DMS53 treated with DMSO at 0.1 percent for 48 hours (cell line): ENCODE results near the gene ZNF778.

Experiments used
- DNase-seq: peaks from one replicate; lab custom pipeline; 2025; ENCODE audit not compliant: unreplicated experiment; lab: John Stamatoyannopoulos, UW

The ZNF778 gene

DNA sequence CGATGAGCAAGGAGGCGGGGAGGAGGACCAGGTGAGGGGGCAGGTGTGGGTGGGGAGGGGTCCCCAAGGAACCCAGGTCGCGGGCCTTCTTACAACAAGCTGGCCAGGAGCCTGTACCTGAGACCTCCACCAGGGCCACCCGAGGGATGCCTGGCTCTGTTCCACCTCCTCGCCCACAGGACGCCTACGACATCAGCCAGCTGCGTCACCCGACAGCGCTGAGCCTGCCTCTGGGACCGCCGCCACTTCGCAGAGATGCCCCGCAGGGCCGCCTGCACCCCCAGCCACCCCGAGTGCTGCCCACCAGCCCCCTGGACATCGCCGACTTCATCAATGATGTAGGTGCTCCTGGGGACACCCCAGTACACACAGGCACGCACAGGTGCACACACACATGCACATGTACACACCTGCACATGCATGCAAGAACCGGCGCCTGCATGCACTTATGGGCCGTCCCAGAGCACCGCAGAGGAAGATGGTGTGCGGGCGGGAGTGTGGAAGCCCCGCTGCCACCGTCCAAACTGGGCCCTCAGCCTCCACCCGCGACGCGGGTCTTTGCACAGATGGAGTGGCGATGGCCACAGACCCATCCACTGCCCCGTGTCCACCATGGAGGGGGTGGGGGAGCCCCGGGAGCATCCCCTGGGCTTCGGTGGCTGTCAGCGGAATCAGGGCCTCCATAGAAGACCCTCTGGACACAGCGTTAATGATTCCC, 23.8 kb upstream of the ZNF778 start:
- DNase-seq: no peak

- no peak for DNase-seq
Measured at GRCh38 chr16:89194340-89195311, 22.9 kb upstream of the ZNF778 start.

DNA sequence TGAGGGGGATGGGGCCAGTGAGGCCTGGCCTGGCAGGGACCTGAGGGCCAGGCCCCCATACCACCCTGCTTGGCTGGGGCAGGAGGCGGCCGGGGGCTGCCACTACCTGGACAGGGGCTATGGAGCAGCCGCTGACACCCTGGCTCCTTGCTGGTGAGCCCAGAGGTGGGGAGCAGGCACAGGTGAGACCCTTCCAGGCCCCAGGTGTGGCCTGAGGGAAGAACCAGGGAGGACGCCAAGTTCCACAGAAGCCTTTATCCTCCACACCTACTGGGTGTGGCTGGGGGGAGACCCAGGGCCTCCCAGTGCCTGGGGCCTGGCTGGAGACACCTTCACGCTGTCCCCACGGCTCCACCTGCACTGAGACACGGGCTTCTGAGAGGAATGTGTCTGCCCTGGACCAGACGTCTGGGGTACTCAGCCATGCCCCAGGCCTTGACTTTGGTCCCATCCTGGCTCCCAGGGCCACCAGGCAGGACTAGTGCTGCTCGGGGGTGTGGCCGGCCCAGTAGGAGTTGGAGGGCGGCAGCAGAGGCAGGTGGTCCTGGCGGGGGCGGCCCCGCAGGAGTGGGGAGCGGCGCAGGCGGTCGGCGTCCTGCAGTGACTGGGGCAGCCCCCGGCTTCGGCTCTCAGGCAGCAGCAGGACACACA, 21.9 kb upstream of the ZNF778 start:
- no peak for DNase-seq

DNA sequence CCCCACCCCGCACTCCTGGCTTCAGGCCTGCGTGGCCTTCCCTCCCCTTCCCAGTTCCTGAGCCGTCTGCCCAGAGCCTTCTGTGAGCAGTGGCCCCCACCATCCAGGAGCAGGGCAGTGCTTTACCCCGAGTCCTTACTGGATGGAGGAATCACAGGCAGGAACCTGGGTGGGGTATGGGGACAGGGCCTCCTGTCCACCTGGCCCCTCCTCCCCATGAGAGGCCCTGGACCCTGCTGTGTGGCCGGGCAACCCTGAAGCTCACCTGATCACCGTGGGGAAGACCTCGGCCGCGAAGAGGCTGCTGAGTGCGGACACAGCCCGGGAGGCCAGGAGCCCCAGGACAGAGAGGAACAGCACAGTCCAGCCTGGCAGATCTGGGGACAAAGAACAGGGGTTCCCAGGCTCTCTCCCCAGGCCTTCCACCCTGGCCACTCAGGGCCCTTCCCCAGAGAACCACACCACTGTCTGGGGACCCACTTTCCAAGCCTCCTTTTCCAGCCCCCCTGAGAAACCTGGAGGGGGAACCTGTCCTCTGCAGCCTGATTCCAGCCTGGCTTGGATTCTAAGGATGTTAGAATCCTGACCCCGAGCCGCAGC, 20.4 kb upstream of the ZNF778 start:
- no peak for DNase-seq

- DNase-seq: no peak
Measured at GRCh38 chr16:89197633-89198416, 19.7 kb upstream of the ZNF778 start.

DNA sequence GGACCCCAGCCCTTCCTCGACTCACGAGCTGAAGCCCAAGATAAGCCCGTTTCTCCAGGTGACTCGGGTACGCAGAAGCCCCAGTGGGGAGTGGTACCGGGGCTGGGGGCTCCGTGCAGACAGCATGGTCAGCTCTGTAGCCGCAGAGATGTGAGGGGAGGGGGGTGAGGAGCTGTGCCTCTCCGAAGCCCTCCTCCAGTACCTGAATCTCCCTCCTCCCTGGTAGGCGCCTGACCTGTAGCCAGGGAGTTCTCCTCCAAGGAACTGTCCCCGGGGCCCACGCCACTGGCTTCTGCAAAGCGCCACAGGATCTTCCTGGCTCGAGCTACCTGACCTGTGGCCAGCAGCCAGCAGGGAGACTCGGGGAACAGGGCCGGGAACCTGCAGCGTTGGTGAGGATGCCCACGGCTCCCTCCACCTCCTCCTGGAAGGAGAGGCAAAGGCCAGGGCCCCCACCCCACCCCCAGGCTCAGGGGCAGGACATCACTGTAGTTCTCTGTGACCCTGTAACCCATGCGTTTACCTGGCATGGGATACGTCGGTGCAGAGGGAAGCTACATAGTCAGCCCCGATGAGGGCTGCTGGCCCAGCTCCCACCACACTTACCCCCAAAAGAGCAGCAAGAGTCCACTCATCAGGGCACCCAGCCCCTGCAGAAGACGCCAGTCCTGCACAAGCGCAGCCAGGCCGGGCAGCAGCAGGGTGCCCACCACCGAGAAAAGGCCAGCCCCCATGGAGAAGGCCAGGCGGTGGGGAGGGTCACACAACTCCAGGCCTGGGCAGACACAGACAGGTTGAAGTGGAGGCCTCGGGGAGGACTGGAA, 18.9 kb upstream of the ZNF778 start:
- DNase-seq: no peak

DNA sequence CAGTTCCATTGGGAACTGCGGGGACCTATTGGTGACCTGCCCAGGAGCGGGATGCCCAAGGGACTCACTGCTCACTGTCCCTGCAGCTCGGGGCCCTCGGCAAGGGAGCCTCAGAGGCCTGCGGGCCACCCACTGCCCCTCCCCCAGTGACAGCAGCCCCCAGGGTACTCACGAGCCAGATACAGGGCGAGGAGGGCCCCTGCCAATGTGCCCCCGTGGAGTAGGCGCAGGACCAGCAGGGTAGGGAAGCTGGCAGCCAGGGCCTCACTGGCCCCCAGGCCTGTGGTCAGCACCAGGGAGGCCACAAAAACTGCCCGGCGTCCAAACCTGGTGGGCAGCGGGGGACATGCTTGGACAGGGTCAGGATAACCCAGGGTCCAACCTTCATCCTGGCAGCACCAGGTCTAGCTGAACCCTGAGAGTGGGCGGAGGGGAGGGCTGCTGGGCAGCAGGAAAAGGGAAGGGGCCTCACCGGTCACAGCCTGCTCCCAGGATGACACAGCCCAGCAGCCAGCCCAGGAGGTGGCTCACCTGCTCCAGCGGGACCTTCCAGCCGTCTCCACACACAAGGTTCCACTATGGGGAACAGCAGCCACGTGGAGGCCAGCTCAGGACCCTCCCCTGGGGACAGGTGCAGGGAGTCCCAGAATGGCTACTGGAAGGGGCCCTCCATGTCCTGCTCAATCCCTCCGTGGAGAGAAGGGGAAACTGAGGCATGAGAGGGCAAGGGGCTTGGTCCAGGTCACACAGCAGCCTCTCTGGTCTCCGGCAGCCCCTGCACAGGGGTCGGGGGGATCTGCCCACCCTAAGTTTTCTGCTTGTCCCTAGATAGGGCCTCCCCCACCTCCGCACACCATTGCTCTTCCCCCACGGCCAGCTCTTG, 18.0 kb upstream of the ZNF778 start:
- no peak for DNase-seq

- no peak for DNase-seq
Measured at GRCh38 chr16:89200124-89200849, 17.2 kb upstream of the ZNF778 start, which contains the start of gene SLC22A31. TSS of gene SLC22A31 (minus strand) at chr16:89200537. CDS start at chr16:89200501, 36 bp downstream.

DNA sequence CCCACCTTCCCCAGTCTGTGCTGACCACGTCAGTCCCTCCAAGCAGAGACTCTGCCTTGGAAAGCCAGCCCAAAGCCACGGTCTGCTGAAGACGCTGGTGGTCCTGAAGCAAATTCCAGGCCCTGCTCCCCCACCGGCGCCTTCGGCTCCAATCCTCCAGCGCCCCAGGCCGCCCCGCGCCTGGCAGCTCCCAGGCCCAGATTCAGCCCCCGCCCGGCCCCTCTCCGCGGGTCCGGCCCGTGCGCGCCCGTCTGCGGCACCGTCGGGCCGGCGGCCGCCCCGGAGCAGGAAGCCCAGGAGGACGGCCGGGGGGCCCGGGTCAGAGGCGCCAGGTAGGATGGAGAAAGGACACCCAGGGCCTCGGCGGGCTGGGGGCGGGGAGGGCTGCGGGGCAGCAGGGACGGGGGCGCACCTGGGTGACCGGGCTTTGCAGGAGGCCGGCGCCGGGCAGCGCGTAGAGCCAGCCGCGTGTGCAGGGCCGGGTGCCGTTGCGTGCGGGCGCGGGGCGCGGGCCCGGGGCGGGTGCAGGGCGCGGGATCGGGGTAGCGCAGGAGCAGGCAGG, 16.6 kb upstream of the ZNF778 start:
- DNase-seq: no peak

DNA sequence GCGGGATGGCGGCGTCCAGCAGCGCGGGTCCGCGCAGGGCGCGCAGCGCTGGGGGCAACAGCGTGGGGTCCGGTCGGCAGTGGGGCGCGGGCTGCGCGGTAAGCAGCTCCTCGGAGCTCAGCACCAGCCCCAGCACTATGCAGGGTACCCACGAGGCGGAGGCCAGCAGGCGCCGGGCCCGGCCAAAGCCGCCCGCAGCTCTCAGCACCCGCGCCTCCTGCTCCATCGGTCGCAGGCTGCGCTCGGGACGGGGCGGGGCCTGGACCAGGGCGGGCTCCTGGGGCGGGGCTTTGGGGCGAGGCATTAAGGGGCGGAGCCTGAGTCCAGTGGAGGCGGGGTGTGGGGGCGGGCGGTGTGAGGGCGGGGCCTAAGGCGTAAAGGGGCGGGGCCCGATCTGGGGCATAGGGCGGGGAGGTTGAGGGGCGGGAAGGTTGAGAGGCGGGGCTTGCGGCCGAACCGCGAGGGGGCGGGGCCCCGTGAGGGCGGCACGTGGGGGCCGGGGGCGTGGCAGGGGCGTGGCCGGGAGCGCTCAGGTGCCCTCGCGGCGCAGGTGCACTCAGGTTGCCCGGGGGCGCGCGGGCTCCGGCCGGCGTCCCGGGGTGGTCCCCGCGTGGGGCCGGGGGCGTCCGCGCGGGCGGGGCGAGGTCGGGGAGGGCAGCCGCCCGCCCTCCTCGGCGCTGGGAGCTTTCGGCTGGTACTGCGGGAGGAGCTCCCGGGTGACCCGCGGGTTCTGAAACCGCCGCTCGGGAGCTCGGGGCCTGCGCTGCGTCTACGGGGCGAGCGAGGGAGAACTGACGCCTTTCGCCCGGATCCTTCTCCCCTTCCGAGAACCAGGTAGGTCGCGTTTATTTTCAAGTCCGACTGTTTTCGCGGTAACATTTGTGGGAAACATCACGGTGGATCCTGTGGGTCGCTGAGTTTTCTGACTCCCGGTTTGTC, 15.8 kb upstream of the ZNF778 start:
- DNase-seq: peak; percentile 62

DNA sequence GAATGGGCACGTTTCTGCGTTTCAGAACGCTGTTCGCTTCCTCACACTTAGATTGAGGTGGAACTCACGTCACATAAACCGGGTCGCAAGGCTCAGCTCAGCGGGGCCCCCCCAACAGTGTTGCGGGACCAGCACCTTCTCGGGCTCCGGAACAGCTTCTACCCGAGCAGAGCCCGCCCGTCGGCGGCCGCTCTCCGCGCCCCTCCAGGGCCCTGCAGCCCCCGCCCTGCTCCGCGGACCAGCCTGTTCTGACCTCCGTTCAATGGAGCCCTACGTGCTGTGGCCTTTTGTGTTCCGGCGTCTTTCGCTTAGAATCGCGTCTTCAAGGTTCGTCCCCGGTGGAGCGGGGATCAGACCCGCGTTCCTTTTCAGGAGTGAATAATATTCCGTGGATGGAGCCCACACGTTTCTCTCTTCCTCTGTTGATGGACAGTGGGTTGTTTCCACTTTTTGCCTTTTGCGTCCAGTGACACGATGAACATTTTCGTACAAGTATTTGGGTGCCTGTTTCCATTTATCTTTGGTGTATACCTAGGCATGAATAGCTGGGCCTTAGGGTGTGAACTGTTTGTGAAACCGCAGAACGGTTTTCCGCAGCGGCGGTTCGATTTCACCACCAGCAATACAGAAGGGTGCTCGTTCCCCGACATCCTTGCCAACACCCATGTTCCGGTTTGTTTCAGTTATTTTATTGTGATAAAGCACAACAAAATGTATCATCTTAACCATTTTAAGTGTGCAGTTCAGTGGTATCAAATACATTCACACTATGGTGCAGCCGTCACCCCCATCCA, 14.9 kb upstream of the ZNF778 start:
- no peak for DNase-seq

GRCh38 chr16:89207993-89208392, 9.5 kb upstream of the ZNF778 start:
- DNase-seq: no peak

DNA sequence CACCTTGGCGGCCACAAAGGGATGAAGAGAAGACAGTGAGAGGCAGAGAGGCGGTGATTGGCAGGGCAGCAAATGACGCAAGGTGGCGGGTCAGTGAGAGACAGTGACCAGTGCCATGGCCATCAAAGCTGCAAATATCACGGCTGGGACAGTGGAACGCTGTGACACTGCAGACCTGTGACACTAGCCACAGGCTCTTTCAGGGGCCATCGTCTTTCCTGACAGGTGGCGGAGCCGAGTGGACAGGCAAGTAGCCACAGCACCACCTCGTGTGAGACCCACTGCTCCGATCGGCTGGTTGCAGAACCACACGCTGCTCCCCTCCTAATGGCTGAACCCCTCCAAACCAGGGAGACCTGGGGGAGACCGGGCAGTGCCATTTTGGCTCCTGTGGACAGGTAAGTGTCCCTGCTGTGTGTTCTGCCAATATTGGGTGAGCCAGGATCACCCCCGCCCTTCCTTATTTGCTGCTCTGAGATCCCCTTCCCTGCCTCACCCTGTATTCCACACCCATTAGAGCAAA, 7.9 kb upstream of the ZNF778 start:
- DNase-seq: no peak

- DNase-seq: no peak
Measured at GRCh38 chr16:89210165-89210903, 7.2 kb upstream of the ZNF778 start.
